Daoy (cell line): Measurements from ENCODE around the gene AGAP2. TPM values are rescaled to one million over a fixed set of nuclear protein-coding genes. Genes with fewer than 3 reads are reported as not detected.
A peak's percentile ranks its signal among the peaks of the same experiment; 100 is the strongest.
"Not testable (repeated sequence)": the region's sequence is repeated elsewhere in the genome, so short reads cannot be mapped to it uniquely, and the experiment has no call there.

Source experiments
- DNase-seq: peaks from one replicate; pipeline ENCODE4 v3.0.0-alpha.2; 2015; ENCODE audit warnings: low read depth
- total RNA-seq: library from RNA; depleted of rRNA; stranded (reverse); fragments of >200 nt; shearing (Covaris generic); gene quantifications from 2 replicates; pipeline ENCODE4 v1.2.3, GENCODE V29; 2014; rRNA removed

AGAP2 gene
- total RNA-seq = 0.03 and 0.29 TPM in 2 replicates

GRCh38 chr12:57738661-57739237, at the start of gene AGAP2:
AGAP2 (minus strand) TSS chr12:57738742; CDS start chr12:57738246, 496 bp downstream.
- DNase-seq = peak; percentile 50

- no peak for DNase-seq
Observed at GRCh38 chr12:57783861-57784260, 45.3 kb upstream of the AGAP2 start.

GRCh38 chr12:57783466-57783801, 44.9 kb upstream of the AGAP2 start:
- no peak for DNase-seq

- DNase-seq = peak; percentile 96
Observed at GRCh38 chr12:57782608-57783465, 44.3 kb upstream of the AGAP2 start, which contains the start of gene TSFM. TSFM (plus strand) TSS chr12:57782787; CDS start chr12:57782802, 15 bp downstream.

- DNase-seq = no peak
Observed at GRCh38 chr12:57782243-57782607, 43.7 kb upstream of the AGAP2 start.

GRCh38 chr12:57781801-57782200, 43.3 kb upstream of the AGAP2 start:
- no peak for DNase-seq

GRCh38 chr12:57781244-57781643, 42.7 kb upstream of the AGAP2 start:
- DNase-seq = no peak

GRCh38 chr12:57780284-57780897, 41.8 kb upstream of the AGAP2 start:
- no peak for DNase-seq

GRCh38 chr12:57779736-57780135, 41.2 kb upstream of the AGAP2 start:
- DNase-seq = no peak

GRCh38 chr12:57777911-57778310, 39.4 kb upstream of the AGAP2 start:
- DNase-seq = no peak

- DNase-seq = no peak
Observed at GRCh38 chr12:57777367-57777766, 38.8 kb upstream of the AGAP2 start.

- no peak for DNase-seq
Observed at GRCh38 chr12:57776247-57776587, 37.7 kb upstream of the AGAP2 start.

GRCh38 chr12:57775563-57776246, 37.2 kb upstream of the AGAP2 start:
- DNase-seq = no peak

- no peak for DNase-seq
Observed at GRCh38 chr12:57775044-57775443, 36.5 kb upstream of the AGAP2 start.

GRCh38 chr12:57774634-57775033, 36.1 kb upstream of the AGAP2 start:
- not testable (repeated sequence) for DNase-seq

GRCh38 chr12:57772429-57773322, 34.1 kb upstream of the AGAP2 start, which contains the start of gene EEF1AKMT3:
EEF1AKMT3 (plus strand) TSS chr12:57772614; CDS start chr12:57772725, 111 bp downstream.
- peak; percentile 72 for DNase-seq

GRCh38 chr12:57771873-57772428, 33.4 kb upstream of the AGAP2 start, which contains the start of gene METTL1:
METTL1 (minus strand) TSS chr12:57772105; CDS start chr12:57772083, 22 bp downstream.
- peak; percentile 99 for DNase-seq

- peak; percentile 96 for DNase-seq
Observed at GRCh38 chr12:57771236-57771872, 32.8 kb upstream of the AGAP2 start.

- DNase-seq = no peak
Observed at GRCh38 chr12:57770734-57771133, 32.2 kb upstream of the AGAP2 start.

GRCh38 chr12:57769594-57769993, 31.1 kb upstream of the AGAP2 start:
- DNase-seq = no peak
